ACC112 (cell line): ENCODE results near the gene NOPCHAP1.

Source experiments
- H2AFZ ChIP-seq: fragments of 200-600 bp; sonication (generic); one replicate; pipeline ENCODE4 v1.6.0; 2017; ENCODE audit warnings: antibody characterized with exemption, low read length; ENCODE audit not compliant: unreplicated experiment
- H3K27ac ChIP-seq: fragments of 200-600 bp; sonication (generic); 2 replicates; pipeline ENCODE4 v1.5.1; 2014; ENCODE audit warnings: low read depth, mild to moderate bottlenecking, antibody characterized with exemption, low read length, moderate library complexity
- H3K27me3 ChIP-seq: fragments of 200-600 bp; sonication (generic); 2 replicates; pipeline ENCODE4 v1.6.1; 2014; ENCODE audit warnings: mild to moderate bottlenecking, antibody characterized with exemption, low read length, moderate library complexity, mixed read lengths; ENCODE audit not compliant: insufficient read depth
- H3K36me3 ChIP-seq: fragments of 200-600 bp; sonication (generic); 2 replicates; pipeline ENCODE4 v1.6.1; 2016; ENCODE audit warnings: mild to moderate bottlenecking, antibody characterized with exemption, low read length, moderate library complexity, mixed read lengths; ENCODE audit not compliant: insufficient read depth
- H3K4me1 ChIP-seq: fragments of 200-600 bp; sonication (generic); one replicate; pipeline ENCODE4 v1.6.1; 2016; ENCODE audit warnings: low read length, mixed read lengths; ENCODE audit not compliant: insufficient read depth, unreplicated experiment, control insufficient read depth
- H3K4me3 ChIP-seq: fragments of 200-600 bp; sonication (generic); 2 replicates; pipeline ENCODE4 v1.5.1; 2014; ENCODE audit warnings: mild to moderate bottlenecking, low read depth, low read length
- H3K79me2 ChIP-seq: fragments of 200-600 bp; sonication (generic); one replicate; pipeline ENCODE4 v1.6.0; 2016; ENCODE audit warnings: low read length; ENCODE audit not compliant: control insufficient read depth, unreplicated experiment, insufficient read depth

NOPCHAP1 gene

DNA sequence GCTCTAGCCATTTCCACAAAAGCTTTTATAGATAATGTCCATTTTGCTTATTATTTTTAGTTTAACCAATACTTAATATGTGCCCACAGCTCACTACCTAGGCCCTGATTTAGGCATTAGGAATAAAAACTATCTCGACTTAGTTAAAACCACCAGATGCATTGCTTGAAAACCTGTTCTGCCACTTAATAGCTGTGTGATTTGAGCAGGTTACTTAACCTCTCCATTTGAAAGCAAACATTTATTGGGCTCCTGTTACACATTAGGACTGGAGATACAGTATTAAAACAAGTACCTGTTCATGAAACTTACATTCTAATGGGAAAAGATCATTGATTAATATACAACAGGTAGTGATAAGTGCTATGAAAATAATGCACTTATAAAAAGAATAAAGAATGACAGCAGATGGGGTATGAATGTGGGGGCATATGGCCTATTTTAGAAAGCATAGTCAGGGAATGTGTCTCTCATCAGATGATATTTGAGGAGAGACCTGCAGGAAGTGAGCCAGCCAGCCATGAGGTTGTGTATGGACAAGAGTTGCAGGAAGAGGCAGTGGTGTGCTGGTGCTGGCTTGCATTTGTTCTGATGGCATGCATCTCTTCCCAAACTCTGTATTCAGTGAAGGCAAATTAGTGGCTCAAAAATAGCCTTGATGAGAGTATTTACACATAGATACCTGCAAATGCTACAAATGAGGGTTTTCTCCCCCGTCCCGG is 34.3 kb downstream of the NOPCHAP1 start:
- 0 out of 2 replicates have a peak, but pooled peaks cover 11% of the 10 kb centered on the region for H3K36me3 ChIP-seq
- no peak overlapping the region for H2AFZ ChIP-seq
- no peak overlapping the region for H3K27ac ChIP-seq
- H3K27me3 ChIP-seq: no peaks in the 10 kb centered on the region
- no peak overlapping the region for H3K4me3 ChIP-seq
- H3K79me2 ChIP-seq: no peaks in the 10 kb centered on the region
- no peaks in the 10 kb centered on the region for H3K4me1 ChIP-seq

DNA sequence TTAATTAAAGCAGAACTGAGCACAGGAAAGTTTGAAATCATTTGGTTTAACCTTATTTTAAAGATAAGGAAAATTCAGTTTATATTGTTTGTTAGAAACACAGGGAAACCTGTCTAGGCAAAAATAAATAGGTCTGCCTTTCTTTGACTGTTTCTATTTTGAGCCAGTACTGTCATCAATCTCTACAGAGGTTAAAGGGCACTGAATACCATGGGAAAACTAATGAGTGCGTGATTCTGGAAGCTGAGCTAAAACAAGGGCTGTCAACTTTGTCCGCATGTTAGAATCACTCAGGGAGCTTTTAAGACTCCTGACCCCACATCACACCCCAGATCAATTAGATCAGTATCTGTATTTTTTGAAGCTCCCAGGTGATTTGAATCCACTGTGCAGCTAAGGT is 38.8 kb downstream of the NOPCHAP1 start:
- Histone ChIP-seq H2AFZ (no peak overlapping the region), H3K27ac (no peak overlapping the region), H3K4me1 (no peaks in the 10 kb centered on the region), H3K79me2 (no peaks in the 10 kb centered on the region), H3K27me3 (no peaks in the 10 kb centered on the region), H3K4me3 (no peak overlapping the region), H3K36me3 (peaks cover 20% of the 10 kb centered on the region)

DNA sequence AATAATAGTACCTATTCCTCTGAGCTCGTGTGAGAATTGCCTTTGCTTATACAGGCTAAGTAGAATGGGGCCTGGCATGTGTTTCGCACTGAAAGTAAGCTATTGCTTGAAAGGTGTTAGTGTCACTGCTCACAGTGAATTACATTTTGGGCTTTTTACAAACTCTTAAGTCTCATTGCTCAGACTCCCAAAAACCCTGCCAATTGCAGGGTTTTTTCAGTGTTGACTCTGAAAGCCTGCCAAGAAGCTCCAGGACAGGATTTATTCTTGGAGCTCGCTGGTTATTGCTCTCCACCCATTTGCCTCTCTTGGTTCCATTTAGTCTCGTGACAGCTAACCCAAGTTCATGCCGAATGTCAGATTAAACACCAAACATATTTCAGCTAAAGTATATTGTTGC is 39.8 kb downstream of the NOPCHAP1 start:
- peaks cover 24% of the 10 kb centered on the region for H3K36me3 ChIP-seq
- H3K4me3 ChIP-seq: no peak overlapping the region
- H2AFZ ChIP-seq: no peak overlapping the region
- H3K4me1 ChIP-seq: no peaks in the 10 kb centered on the region
- no peaks in the 10 kb centered on the region for H3K79me2 ChIP-seq
- H3K27ac ChIP-seq: no peak overlapping the region
- no peaks in the 10 kb centered on the region for H3K27me3 ChIP-seq

DNA sequence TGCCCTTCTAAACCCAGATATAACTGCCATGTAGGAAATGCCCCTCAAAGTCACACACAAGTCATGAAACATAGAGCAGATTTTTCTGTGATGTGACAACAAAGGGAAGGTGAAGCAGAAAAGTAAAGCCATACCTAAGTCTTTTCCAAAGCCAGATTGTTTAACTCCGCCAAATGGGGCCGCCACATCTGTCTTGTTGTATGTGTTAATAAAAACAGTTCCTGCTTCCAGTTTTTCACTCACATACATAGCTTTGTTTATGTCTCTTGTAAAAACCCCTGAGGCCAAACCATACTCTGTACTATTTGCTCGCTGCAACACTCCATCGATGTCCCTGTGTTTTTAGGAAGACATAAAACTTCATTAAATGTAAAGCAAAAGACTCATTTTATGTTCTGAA is 40.3 kb downstream of the NOPCHAP1 start:
- Histone ChIP-seq H3K4me1 (no peaks in the 10 kb centered on the region), H3K27me3 (no peaks in the 10 kb centered on the region), H2AFZ (no peak overlapping the region), H3K79me2 (no peaks in the 10 kb centered on the region), H3K27ac (no peak overlapping the region), H3K36me3 (peaks cover 28% of the 10 kb centered on the region), H3K4me3 (no peak overlapping the region)

DNA sequence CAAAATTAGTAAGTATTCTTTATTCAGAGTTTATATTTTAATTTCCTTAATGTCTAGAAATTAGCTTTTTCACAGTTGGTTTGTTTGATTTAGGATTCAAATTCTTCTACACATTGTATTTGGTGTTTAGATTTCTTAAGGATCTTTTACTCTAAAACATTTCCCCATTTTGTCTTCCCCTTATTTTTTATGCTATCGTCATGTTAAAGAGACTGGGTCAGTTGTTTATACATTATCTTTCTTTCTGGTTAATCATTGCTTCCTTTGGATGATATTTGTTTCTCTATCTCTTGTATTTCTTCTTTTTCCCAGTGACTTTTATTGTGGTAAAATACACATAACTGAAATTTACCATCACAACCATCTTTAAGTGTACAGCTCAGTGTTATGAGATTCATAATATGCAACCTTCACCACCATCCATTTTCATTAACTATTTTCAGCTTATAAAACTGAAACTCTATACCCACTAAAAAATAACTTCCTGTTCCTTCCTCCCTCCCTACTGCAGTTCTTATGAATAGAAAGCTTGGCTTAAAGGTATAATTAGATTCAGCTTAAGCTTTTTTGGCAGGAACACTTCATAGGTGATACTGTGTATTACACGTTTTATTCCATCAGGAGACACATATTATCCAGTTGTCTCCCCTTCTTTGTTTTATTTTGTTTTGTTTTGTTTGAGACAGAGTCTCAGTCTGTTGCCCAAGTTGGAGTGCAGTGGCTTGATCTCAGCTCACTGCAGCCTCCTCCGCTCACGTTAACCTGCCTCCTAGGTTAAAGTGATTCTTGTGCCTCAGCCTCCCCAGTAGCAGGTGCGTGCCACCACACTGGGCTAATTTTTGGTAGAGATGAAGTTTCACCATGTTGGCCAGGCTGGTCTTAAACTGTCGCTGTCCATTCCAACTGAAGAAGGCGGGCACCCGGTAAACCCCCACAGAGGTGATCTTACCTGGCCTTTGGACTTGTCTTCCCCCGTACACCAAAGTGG is 45.0 kb downstream of the NOPCHAP1 start:
- H3K27me3 ChIP-seq: no peaks in the 10 kb centered on the region
- H3K79me2 ChIP-seq: no peaks in the 10 kb centered on the region
- no peak overlapping the region for H2AFZ ChIP-seq
- H3K4me3 ChIP-seq: no peak overlapping the region
- no peak overlapping the region for H3K27ac ChIP-seq
- H3K4me1 ChIP-seq: no peaks in the 10 kb centered on the region
- H3K36me3 ChIP-seq: peaks cover 46% of the 10 kb centered on the region

DNA sequence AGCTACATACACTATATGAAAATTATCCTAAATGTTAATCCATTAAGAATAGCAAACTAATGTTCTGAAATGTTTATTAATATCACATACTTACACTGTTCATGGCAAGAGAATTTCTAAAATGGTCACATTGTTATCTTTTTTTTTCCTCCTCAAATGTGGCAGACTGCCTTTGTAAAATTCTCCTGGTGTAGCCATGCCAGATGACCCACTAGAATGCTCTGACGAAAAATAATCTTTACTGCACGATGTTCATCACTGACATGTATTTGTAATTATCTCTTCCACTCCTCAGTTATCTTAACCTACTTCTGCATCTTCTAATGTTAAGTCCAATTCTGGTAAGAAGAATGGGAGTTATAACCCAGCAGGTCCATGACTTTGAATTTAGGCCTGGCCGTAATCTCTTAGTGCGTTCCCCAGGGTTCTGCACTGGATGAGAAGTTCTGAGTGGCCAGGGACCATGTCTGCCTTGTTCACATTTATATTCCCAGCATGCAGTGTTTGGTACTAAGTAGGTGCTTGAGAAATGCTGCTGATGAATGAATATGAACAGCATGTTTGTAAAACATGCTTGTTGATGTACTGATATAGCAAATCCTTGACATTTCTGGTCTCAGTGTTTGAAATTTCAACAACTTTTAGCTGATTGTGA is 46.7 kb downstream of the NOPCHAP1 start:
- no peak overlapping the region for H3K27ac ChIP-seq
- peaks cover 5% of the 10 kb centered on the region for H3K4me1 ChIP-seq
- no peak overlapping the region for H2AFZ ChIP-seq
- no peaks in the 10 kb centered on the region for H3K27me3 ChIP-seq
- no peaks in the 10 kb centered on the region for H3K79me2 ChIP-seq
- H3K4me3 ChIP-seq: no peak overlapping the region
- H3K36me3 ChIP-seq: peaks cover 47% of the 10 kb centered on the region

DNA sequence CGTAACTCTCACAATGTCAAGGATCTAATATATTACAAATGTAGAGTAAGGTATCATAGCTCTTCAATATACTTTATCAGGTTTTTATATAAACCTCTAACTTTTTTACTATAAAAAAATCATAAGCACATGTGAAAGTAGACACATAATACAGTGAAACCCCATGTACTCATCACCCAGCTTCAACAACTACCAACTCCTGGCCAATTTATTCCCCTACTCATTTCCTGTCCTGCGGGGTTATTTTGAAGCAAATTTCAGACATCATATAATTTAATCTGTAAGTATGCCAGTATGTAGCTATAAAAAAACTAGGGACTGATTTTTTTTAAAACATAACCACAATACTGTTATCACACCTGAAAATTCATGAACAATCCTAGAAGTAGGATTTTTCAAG is 47.7 kb downstream of the NOPCHAP1 start:
- H3K27me3 ChIP-seq: no peaks in the 10 kb centered on the region
- no peak overlapping the region for H2AFZ ChIP-seq
- no peak overlapping the region for H3K4me3 ChIP-seq
- peaks cover 5% of the 10 kb centered on the region for H3K4me1 ChIP-seq
- H3K27ac ChIP-seq: no peak overlapping the region
- peaks cover 46% of the 10 kb centered on the region for H3K36me3 ChIP-seq
- H3K79me2 ChIP-seq: no peaks in the 10 kb centered on the region
